AG08395 (cell line): ENCODE measurements around the gene SIX4.

ENCODE experiments used
- DNase-seq: peaks from one replicate; pipeline ENCODE4 v3.0.0; 2012; ENCODE audit warnings: mixed read lengths, low spot score

SIX4 gene

DNA sequence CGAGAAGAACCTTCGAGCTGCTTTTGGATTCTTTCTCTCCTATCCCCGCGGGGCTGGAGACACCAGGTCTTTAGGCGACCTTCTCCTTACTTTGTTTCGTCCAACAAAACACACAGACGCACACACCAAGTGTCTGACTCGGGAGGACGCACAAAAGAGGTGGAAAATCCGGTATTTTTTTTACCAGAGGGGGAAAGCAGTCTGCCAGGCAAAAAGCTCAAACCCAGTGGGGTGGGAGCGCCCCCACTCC, 2.1 kb downstream of the SIX4 start:
- DNase-seq: no peak

DNA sequence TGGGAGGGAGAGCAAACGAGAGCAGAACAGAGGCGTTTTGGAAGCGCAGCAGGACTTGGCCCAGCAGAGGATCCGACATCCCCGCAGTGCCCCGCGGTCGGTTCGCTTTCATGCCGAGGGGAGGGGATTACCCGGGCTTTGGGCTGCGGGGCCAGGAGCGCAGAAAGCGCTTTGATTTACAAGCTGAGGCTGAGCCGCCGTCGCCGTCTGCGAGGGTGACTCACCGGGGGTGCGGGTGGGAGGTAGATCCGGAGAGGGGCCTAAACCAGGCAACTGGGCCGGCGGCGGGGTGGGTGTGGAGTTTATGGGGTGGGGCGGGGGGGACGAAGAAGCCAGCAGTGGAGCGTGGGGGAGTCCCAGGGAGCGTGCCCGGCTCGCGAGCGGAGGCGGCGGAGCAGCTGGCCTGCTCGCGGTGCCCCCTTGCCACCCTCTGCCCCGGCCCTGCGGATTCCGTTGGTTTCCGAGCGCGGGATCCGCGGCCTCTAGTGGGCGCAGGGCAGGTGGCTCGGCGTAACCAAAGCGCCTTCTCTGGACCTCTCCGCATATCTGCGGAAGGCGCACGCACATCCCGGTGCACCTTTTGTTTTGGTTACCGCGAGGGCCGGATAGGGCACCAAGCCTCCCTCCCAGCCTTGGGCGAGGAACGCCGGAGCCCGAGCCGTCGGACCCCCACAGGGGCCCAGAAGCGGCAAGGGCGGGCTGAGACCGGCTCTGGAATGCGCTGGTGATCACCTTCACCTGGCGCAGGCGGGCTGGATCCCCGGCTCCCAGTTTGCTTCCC, 2.6 kb downstream of the SIX4 start:
- peak; percentile 29 for DNase-seq

DNA sequence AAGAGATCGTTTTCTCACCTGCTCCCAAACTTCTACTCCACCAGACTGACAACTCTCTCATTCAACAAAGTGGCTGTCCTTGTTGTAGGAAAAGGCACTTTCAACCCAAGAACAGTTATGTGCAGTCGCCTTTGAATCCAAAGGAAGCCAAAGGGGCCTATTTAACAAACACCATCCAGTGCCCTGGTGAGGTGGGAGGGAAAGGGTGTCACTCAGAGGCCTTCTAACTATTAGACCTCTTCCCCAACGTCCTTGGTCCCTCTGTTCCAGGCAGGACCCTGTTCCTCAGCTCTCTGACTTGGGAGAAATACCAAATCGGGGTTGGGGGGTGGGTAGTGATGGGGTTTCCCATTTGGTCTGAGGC, 3.2 kb downstream of the SIX4 start:
- no peak for DNase-seq

DNA sequence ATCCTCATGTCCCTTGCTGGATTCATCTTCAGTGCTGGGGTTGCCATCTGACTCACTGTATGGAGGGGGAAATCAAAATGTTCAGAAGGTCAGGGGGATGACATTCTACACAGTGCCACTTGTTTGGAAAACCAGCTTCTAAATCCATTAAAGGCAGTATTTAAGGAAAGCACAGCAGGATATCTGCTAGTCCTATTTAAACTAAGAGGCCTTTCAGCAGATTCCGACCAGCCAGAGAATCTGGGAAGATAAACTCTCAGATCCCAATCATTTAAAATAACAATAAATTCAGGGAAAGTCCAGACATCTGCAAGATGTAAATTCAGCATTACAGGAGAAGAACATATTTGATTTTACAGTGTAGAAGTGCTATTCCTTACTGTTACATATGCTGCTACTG, 3.8 kb downstream of the SIX4 start:
- no peak for DNase-seq

DNA sequence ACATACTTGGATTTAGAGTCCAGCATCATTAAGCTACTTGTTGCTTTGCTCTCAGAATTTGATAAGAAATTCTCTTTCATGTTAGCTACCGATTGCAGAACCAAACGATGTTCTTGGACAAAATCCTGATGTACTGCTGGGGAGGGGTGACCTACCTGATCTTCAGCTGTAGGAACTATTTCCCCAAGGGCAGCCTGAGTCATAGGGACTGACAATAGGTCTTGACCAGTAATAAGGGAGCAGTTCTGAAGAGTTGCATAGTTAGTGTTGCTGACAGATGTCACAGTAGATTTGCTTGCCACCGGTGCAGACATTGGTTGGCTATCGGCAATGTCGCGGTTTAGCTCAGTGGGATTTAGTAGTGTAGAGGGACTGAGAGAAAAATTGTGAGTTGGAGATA, 10.6 kb downstream of the SIX4 start:
- DNase-seq: no peak

DNA sequence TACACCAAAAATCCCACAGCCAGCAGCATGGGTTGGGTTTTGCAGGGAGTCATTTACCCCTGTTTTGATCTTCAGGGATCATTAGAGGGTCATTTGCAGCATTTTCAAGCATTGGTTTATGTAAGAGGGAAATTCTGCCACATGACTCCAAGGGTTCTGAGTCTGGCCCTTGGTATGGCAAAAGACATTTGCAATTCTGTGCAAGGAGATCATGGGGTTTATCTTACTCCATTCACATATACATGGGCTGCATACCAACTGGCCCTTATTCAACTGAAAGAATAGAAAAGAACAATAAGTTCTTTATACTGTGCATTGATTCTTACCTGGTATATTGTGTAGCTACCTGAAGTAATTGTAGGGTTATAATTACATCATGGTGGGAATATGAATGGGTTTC, 13.7 kb downstream of the SIX4 start:
- no peak for DNase-seq

- DNase-seq: no peak
Observed at GRCh38 chr14:60707858-60708257, 16.3 kb downstream of the SIX4 start.

GRCh38 chr14:60705100-60705499, 19.1 kb downstream of the SIX4 start:
- no peak for DNase-seq

DNA sequence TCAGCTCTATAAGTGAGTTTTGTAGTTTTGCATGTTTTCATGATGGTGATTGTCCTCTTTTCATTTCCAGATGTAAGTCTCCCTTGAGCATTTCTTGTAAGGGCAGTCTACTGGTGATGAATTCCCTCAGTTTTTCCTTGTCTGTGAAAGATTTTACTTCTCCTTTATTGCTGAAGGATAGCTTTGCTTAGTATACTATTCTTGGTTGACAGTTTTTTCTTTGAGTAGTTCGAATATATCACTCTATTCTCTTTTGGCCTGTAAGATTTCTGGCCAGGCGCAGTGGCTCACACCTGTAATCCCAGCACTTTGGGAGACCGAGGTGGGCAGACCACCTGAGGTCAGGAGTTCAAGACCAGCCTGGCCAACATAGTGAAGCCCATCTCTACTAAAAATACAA, 23.6 kb downstream of the SIX4 start:
- DNase-seq: no peak

GRCh38 chr14:60695327-60695726, 28.8 kb downstream of the SIX4 start:
- no peak for DNase-seq

- no peak for DNase-seq
Observed at GRCh38 chr14:60691383-60692113, 32.6 kb downstream of the SIX4 start.

DNA sequence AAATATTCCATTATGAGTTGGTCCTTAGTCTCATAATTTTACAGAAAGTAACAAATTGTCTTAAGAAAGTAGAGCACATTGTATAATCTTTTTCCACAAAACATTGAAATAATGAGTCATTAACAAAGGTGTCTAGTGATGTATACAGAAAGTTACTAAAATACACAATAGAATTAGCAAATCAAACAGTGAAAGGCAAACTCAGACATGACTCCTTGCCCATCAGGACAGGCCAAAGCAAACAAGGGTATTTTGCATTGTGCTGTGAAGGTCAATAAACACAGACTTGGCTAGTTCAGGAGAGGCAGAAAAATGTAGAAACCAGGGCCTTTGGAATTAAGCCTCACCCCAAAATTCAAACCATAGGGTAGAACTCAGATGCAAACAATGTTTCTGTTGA, 37.3 kb downstream of the SIX4 start:
- DNase-seq: no peak

GRCh38 chr14:60684203-60684602, 39.9 kb downstream of the SIX4 start:
- DNase-seq: no peak

DNA sequence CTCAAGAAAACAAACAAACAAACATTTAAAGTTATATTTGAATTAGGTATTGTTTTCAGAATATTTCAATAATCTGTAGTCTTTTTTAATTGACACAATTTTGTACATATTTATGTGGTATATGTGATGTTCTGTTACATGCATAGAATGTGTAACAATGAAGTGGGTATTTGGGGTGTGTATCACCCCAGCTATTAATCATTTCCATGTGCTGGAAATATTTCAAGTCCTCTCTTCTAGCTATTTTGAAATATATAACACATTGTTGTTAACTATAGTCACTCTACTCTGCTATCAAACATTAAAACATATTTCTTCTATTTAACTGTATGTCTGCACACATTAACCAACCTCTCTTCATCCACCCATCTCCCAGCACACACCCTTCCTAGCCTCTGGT, 42.9 kb downstream of the SIX4 start:
- DNase-seq: no peak

GRCh38 chr14:60680511-60680910, 43.6 kb downstream of the SIX4 start:
- DNase-seq: no peak

DNA sequence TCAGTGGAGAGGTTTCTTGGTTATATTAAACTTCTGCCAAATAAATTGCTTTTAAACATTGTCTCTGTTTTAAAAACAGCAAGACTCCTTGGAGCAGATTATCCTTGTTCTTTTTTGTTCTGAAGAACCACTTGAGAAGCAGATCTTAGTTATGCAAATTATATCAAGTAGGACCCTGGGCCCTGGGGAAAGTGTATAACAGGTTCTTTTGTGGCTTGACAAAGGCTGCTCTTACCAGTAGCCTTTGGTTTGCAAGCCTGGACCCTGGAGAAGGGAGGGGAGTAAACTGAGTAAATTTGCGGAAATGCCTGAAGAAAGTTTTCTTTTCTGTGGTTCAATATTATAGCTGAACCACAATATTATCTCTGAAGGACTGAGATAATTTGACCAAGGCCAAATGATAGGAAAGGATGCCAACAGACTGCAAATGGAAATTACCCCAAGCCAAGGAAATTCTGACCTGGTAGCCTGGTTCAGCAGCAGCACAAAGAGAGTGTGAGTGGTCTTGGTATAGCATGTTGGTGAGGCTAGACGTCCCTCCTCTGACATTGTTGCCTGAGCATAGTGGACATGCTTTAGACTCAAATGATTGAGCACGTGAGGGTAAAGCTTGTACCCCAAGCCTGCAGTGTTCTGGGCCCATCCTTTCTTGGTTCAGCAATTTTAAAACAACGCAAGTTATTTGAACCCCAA, 44.4 kb downstream of the SIX4 start:
- DNase-seq: no peak

DNA sequence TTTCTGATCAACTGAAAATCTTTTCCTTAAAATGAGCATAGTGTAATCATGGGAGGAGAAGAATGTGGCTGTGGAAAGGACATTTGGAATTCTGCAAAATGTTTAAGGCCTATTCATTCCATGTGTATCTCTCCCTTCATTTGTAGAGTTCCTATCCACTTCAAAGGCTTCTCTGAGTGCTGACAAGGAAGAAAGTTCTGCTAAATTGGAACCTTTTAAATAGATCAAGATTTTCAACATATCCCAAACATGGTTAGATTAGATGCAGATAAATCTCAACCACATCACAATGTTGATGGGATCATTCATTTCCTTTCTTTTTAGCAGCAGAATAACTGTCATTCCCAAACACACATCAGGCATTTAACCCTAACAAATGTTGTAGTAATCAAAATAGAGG, 46.5 kb downstream of the SIX4 start:
- no peak for DNase-seq

GRCh38 chr14:60670989-60671388, 53.2 kb downstream of the SIX4 start:
- no peak for DNase-seq

GRCh38 chr14:60668431-60669112, 55.6 kb downstream of the SIX4 start:
- no peak for DNase-seq

DNA sequence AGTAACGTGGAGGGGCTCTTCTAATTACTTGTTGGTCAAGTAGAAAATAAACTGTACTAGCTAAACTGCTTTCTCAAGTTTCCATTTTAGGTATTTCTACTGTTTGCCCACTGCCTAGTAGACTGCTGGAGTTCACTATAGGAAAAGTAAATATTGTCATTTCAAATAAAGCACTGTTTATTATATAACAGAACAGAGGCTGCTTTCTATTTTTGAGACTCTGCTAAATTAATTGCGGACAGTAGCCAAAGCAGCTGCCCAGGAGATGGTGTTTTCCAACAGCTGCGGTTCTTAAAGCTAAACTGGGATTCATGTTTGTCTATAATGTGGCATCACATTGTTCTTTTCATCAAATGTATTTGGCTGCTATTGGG, 59.0 kb downstream of the SIX4 start:
- no peak for DNase-seq

DNA sequence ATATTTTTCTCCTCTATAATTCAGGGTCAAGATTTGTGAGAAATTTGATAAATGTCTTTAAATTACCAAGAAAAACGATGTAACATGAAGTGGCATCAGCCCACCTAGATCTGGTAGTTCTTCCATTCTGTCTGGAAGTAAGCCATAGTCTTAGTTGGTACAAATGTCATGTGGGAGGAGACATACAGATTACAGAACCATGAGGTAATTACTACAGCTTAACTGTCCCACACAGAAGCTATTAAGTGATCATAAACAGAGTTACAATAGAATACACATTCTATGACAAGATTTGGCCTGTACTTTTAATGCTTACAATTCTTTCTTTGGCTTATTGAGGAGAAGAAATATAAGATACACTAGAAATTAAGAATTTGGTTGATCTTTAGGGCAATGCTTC, 61.2 kb downstream of the SIX4 start:
- no peak for DNase-seq

GRCh38 chr14:60661721-60662120, 62.4 kb downstream of the SIX4 start:
- DNase-seq: no peak
